NCI-H1092 treated with DMSO at 0.1 percent for 48 hours (cell line): Measurements from ENCODE around the gene TBK1.

Experiments used
- DNase-seq: peaks from one replicate; lab custom pipeline; 2025; lab: John Stamatoyannopoulos, UW

TBK1 gene

DNA sequence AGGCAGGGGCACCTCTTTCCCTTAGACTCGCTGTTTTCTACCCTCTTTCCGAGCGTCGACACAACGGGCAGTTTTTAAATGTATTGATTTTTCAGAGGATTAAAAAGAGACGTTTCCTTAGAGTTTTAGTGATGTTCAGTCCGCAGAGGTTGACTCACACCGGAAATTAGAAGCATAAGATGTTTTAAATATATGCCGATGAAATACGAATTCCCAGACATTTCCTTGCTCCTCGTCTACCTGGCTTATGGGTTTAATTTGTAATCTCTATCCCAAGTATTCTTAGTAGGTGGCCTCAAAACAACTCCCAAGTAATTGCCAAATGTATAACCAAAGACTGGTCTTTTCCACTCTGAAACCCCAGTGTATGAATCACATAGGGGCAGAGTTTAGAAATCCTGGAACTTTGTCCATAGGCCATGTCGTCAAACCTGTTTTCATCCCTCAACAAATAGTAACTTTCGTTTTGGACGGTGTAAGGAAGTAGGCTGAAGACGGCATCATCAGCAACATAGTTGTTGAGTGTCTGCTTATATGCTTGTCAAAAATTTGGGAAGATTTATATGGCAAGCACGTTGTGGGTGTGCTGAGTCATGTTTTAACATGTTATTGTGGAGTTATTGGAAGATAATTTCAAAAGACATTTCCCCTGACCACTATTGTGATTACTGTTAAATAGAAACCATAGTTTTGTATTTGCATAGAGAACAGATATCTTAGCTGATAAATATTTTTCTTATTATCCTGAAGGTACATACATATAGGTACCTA lies 824 bp downstream of the TBK1 start:
- DNase-seq: peak; percentile 21

DNA sequence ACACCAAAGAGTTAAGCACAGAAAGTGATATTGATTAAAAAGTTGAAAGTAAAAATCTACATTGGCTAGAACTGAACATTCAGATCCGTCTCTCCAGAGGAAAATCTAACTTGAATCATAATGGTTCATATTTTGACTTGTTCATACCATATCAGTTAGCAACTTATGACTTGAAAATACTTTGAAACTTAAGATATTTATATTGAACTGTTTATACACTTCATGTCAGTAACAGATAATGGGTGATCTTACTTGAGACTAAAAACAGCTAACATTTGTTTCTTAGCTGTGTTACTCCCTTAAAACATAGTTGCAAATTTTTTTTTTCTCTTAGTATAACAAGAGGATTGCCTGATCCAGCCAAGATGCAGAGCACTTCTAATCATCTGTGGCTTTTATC lies 3.6 kb downstream of the TBK1 start:
- DNase-seq: no peak

DNA sequence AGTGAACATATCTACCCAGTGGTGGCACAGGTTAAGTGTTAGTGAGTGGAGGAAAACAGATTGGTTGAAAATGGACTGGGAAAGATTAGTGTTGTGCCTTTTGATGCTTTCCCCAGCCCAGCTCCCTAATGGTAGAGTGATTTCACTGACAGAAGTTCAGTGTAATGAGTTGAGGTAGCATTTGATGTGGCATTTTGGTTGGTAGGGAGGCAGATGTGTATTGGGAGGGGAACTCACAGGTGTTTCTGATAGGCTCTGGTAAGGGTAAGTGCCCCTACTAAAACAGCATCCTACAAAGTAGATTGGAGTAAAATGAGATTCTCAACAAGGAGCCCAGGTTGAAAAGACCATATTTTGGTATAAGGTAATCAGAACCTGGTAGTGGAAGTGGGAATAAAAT lies 4.2 kb downstream of the TBK1 start:
- DNase-seq: no peak

DNA sequence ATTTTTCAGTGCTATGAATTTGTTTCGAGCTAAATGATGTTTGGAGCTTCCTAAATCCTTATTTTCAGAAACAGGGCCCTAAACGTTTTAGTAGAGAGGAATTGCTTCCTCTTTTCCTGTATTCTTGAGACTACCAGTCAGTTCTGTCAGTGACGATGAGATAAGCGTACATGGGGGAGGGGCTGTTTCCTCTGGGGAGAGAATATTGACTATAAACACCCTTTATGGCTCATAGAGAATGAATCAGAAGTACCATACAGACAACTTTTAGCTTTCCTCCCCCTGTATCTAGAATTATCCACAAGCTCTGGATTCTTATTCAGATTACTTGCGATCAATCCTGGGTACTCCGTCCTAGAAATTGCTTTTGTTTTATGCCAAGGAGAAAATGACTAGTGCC lies 5.1 kb downstream of the TBK1 start:
- DNase-seq: no peak

DNA sequence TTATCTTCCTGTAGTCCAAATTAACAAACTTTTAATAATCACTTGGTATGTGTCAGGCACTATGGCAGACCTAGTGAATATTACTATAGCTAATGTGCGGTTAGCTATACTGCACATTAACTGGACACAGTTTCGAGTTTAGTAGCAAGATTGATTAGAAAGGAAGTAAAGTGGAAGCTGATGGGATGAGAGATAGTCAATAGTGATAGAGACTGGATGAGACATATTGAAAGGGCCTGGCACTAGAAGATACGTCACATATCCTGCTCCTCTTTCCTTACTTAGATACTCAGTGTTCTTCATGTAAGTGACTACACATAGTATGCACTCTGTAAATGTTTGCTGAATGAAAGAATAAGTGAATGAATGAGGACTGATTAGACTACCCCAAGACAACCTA lies 5.5 kb downstream of the TBK1 start:
- DNase-seq: no peak

DNA sequence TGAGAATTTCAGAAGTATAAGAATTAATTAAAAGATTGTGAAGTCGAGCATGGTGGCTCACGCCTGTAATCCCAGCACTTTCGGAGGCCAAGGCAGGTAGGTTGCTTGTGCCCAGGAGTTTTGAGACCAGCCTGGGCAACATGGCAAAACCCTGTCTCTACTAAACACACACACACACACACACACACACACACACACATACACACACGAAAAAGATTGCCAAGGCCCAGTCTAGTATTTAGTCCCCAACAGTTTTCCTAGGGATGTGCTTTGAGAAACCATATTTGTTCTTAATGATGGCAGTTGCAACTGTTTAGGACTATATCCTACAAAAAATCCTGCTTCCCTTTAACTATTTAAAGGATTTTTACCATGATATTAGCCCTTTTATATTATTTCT lies 6.0 kb downstream of the TBK1 start:
- DNase-seq: no peak

DNA sequence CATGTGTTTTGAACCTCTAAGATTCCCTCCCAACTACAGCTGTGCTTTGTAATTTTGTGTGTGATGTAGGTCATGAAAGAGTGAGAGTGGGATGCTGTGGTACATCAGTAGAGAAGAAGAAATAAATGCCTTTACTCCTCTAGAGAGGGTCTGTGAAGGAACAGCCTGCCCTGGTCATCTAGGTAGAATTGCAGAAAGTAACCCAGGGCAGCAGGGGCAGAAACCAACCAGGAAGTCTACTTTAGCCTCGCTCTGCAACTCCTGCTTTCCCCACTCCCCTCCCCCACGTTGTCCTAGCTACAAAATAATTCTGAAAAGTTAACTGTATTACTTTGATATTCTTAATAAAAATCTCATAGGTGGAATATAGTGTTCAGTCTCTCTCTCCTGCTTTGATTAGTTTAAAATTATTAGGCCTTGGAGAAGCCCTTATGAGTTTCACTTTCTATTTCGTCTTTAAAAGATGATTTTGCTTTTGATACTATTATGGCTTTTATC lies 7.5 kb downstream of the TBK1 start:
- DNase-seq: no peak

DNA sequence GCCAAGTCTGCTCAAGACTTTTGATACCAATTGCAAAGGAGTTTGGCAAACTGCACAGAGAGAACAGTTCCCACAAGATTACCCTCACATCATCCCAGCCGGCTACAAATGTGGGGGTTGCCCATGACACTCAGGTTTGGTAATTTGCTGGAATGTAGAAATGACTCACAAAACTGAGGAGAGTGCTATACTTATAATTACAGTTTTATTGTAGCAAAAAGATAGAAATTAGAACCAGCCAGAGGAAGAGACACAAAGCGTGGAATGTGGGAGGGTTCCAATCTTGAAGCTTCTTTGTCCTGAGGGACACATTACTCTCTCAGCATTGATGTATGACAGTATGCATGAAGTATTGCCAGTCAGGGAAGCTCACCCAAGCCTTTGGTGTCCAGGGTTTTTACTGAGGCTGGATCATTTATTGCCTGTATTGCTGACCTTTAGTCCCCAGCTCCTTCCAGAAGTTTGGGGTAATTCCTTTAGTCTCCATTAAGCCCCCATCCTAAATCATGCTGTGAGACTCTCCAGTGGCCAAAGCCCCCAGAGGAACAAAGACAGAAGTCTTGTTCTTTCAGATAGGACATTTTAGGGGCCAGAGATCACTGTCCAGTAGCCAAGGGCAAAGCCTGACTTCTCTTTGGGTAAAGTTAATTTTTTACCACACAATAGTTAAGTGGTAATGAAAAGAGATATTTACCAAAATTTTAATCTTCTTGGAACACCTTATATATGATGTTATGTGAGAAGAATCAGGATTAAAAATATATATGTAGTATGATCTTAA lies 9.9 kb downstream of the TBK1 start:
- no peak for DNase-seq

DNA sequence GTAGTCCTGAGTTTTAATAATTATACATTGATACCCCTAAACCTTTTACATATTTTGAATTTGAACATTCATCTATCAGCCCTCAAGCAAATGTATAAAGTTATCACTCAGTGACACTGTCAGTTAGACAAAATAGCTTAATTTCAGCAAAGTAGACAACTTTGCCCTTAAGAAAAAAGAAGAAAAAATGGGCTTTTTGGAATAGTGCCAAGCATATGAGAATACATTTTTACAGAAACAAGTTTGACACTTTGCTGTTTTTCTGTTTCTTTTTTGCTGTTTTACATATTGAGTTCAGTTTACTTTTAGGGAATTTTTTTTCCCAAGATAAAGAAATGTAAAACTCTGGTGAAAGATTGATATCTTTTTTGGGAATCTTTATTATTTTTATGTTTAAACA lies 14.3 kb downstream of the TBK1 start:
- DNase-seq: no peak

DNA sequence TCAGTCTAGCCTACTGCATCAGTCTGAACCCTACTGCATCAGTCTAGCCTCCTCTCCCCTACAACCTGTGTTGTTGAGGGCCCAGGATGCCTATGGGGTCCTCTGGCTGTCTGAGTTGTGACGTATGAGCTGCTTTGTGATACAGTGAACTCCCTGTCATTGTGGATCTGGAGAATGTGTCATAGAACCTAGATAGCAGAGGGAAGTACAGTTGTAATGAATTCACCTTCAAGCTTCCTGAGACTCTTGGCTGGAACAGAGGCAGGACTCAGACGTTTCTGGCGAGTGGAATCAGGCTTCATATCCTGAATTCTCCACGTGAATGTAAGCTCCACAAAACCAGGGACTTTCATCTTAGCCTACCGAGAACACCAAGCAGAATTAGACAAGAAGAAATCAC lies 17.0 kb downstream of the TBK1 start:
- no peak for DNase-seq

DNA sequence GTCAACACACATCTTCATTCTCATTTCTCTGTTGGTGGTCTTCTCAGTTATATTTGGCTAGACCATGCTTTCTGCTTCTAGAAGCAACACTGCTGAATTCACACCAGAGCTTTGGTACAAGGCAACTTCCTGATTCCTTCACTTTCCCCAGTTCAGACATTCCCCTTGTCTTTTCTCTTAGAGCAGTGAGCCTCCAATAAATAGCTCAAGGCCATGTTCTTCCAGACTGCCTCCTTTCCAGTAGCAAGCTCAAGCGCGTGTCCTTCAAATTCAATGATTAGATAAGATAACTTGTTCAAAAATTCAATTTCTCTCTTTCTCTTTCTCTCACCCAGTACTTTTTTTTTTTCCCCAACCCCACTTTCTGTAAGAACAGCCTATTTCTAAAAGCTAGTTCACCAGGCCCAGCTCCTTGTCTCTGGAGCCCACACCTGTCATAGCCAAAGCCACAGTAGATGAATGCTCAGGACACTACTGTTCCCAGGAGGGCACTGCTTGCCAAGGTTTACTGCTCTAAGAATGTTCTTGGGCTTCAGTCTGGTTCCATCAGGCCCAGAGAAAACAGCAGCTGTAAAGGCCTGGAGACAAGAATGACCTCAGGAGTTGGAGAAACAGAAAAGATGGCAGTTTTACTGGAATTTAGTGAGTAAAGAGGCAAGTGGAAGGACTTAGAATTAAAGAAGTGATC lies 17.7 kb downstream of the TBK1 start:
- no peak for DNase-seq

DNA sequence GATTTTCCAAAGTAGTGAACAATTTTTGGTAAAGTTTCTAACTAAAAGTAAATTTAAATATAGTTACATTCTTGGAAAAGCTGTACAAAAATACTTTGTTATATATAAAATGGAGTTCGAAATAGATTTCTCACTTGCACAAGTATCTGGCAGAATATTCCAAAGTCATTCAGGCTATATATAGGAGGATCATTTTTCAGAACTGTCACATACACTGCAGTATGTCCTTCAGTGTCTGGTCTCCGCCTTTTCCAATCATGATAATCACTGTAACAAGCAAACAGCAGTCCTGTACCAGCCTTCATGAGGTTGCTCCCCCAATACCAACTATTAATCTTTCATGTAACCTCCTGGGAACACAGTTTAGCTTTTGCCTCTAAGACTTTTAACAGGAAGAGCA lies 18.6 kb downstream of the TBK1 start:
- DNase-seq: no peak

DNA sequence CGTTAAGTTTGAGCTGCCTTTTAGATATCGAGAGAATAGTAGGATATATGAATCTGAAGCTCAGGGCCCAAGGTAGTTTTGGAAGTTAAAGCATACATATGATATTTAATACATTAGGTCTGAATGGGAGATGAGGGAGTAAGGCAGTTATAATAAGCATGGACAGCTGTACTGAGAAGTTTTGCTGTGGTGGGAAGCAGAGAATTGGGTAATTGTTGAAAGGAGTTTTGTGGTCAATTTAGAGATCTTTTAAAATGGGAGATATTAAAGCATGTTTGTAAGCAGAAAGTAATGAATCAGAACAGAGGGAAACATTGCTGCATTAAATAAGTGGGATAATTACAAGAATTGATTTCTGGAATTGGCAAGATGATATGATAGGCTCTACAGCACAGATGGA lies 21.3 kb downstream of the TBK1 start:
- no peak for DNase-seq

DNA sequence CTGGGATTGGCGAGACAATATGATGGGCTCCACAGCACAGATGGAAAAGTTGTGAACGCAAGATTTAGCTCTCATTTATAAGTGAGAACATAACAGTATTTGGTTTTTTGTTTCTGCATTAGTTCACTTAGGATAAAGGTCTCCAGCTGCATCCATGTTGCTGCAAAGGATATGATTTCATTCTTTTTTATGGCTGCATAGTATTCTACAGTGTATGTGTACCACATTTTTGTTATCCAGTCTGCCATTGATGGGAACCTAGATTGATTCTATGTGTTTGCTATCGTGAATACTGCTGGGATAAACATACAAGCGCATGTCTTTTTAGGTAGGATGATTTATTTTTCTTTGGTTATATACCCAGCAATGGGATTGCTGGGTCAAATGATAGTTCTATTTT lies 23.6 kb downstream of the TBK1 start:
- DNase-seq: no peak

DNA sequence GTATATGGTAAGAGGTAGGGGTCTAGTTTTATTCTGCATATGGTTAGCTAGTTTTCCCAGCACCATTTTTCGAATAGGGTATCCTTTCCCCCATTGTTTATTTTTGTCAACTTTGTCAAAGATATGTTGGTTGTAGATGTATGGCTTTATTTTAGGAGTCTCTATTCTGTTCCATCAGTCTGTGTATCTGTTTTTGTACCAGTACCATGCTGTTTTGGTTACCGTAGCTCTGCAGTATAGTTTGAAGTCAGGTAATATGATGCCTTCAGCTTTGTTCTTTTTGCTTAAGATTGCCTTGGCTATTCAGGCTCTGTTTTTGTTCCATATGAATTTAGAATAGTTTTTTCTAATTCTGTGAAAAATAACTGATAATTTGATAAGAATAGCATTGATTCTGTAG lies 24.9 kb downstream of the TBK1 start:
- DNase-seq: no peak

DNA sequence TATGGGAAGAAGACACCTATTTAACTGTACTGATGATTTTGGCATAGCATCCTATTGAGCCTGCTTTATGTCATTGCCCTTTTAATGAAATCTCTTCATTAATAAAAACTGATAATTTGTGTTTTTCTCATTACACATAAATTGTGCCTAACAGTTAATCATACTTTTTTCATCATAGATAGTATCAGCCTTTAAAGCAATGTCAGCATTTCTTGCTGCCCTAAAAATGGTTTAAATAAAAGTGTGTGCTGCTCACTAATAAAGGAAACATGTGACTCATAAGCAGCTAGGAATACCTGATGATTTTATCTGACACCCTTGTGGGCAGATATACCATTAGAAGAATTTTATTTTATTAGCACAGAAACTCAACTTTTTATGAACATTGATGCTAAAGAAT lies 26.7 kb downstream of the TBK1 start:
- no peak for DNase-seq

DNA sequence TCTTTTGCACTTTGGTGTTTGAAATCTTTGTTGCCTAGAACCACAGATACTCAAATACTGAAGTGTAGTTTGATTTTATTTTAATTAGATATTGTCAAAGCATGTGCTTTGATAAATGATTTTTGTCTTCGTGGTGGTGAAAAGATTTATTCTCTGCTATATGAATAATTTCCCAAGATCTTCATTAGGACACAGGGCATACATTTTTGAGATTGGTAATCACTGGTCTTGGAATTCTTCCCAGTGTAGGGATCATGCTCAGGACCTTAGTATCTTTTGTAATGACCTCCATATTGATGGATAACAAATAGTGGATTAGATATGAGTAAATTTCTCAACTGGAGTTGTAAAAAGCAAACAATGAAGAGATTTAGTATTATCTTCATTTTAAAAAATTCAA lies 28.2 kb downstream of the TBK1 start:
- no peak for DNase-seq

DNA sequence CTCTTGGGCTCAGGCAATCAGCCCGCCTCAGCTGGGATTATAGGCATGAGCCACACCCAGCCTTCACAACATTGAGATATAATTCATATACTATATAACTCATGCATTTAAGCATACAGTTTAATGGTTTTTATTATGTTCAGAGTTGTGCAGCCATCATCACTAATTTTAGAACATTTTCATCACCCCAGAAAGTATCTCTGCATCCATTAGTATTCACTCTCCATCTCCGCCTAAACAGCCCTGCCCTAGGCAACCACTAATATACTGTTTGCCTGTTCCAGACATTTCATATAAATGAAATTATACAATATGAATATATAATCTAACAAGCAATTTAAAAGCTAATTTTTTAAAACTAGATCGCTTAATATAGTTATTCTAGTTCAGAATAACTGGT lies 34.7 kb downstream of the TBK1 start:
- DNase-seq: no peak

DNA sequence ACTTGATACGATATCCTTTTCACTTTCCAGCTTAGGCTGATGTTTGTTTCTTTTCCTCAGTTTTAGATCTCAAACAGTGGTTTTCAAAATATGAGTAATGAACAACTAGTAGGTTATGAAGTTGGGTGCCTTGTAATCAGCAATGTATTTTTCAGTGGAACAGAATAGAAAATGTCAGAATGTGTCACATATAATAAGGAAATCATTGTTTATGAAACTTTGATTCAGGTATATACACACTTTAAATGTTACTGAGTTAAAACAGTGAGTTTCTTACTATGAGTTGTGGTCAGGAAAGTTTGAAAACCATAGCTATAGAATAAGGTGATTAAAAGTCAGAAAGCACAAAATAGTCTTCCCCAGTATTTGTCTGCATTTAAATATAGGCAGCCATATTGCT lies 39.8 kb downstream of the TBK1 start:
- no peak for DNase-seq

DNA sequence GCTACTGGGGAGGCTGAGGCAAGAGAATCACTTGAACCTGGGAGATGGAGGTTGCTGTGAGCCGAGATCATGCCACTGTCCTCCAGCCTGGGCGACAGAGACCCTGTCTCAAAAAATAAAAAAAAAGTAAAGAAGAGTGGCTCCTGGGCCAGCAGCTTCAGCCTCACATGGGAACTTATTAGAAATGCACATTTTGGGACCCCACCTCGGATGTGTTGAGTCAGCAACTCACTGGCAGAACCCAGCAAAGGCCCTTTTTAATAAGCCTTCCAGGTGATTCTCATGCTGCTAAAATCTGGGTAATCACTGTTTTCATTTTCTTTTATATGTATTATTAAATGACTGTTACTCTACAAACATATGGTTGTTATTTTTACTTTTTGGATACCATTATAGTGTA lies 41.6 kb downstream of the TBK1 start:
- no peak for DNase-seq

DNA sequence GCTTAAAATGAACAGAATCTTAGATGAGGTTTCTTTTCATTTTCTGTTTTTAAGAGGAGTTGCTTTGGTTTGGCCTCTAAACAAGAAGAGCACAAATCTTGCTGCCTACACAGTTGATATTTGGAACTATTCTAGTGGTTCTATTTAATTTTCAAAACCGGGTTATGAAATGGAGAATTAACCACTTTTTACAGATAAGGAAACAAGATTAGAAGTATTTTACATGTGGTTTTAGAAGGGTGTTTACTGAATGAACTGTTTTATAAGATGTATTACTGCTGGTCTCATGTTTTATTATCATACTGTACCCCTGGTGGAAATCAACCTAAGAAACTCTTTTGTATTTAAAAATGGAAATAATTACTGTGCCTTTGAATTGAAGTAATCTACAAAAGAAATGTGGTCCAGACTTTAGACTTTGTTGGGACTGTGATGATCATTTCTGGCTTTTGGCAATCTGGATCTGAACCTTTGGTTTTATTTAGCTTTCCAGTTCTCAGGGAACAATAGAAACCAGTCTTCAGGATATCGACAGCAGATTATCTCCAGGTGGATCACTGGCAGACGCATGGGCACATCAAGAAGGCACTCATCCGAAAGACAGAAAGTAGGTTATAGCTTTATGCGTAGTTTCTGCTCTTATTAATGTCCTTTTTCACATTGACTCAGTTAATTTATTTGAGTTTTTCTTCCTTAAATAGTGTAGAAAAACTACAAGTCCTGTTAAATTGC lies 43.2 kb downstream of the TBK1 start:
- DNase-seq: no peak

DNA sequence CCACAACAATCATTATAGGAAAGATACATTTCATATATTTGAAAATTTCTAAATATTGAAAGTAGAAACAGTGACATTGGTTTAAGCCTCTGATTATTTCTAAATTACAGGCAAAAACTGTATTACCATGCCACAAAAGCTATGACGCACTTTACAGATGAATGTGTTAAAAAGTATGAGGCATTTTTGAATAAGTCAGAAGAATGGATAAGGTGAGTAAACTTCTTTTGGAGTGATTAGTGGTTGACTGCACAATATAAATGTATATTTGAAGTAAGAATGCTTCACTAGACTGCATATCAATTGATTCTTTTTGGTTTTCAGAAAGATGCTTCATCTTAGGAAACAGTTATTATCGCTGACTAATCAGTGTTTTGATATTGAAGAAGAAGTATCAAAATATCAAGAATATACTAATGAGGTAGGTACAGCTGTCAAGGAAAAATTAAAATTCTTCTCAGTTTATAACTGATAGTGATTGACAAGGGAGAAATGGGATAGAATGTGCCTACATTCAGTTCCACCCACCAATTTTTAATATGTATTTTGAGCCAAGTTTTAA lies 45.0 kb downstream of the TBK1 start:
- DNase-seq: no peak
